ENCODE data around the gene SLC27A5. TPM values are rescaled to one million over a fixed set of nuclear protein-coding genes. Genes with fewer than 3 reads are reported as not detected.

Gene SLC27A5
- total and polyA plus RNA-seq, 2 experiments from 2014 or later = 16.2 to 35.5 TPM

- TF ChIP-seq CTCF (conservative IDR thresholded peaks at IDR 0.05; ENCODE audit: low read depth in 2 of 2) = no peak
These were observed 43.6 kb upstream of the SLC27A5 start (continued) for GRCh38 chr19:58555369-58555885.

DNA sequence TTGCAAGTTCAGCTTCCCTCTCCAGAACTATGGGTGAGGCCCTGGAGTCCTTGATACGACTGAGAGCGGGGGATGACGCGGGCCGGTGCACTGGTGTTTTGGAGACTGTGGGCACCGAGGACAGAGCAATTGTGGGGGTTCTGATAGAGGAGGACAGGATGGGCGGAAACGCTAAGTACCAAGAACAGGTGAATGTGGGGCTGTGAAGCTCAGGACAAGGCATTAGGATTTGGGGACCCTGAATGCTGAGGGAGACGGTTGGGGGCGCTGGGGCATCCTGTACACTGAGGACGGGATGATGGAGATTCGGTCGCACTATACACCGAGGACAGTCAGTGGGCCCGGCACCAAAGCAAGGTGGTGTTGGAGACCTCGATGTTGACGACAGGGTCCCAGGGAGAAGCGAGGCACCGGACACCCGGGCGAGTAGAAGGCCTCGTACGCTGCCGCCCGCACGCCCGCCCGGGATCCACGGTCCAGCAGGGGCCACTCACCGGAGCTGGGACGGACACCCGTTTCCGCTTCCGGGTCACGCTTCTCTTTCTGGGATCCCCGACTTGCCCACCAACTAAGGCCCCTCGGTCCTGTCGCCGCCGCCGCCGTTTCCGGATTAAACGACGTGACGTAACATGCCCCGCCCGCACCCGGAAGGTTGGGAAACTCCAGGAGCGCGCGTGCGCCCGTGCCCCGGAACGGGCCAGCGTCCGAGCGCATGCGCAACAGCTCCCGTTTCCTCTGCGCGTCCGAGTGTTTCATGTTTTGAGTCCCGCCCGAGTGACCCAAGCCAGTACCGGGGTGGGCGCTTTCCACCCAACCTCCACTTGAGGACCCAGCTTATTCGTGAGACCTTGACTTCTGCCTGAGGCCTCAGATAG is 42.9 kb upstream of the SLC27A5 start, which contains the start of gene CHMP2A:
TSS of gene CHMP2A (minus strand) at position 612 of the 875 bp plus-strand sequence. CDS start 893 bp downstream, outside the sequence.
- Histone ChIP-seq H3K9me2 (ENCODE audit: insufficient read depth) (no peaks in the 10 kb centered on the region; the same call in 1 of the 2 replicates), H3K27me3 (ENCODE audit: insufficient read depth) (0 out of 2 replicates have a peak, but pooled peaks cover under 1% of the 10 kb centered on the region), H4K20me1 (replicated peaks; ENCODE audit: insufficient read depth) (peaks cover 1% of the 10 kb centered on the region), H3F3A (replicated peaks; ENCODE audit: low read depth) (peaks cover 69% of the 10 kb centered on the region), H3K36me3 (ENCODE audit: insufficient read depth) (peaks cover 22% of the 10 kb centered on the region), H3K4me2 (peak within 1 kb of the TSS; percentile 98), H2AFZ (no peak within 1 kb of the TSS), H3K4me3 (peak within 1 kb of the TSS; percentile 93), H3K79me2 (replicated peaks; ENCODE audit: insufficient read depth) (peaks cover 20% of the 10 kb centered on the region), H3K27ac (ENCODE audit: low read depth) (peak within 1 kb of the TSS; percentile 97), H3K4me1 (ENCODE audit: insufficient read depth) (peaks cover 17% of the 10 kb centered on the region)
- ATAC-seq = peak; percentile 55
- Mint-ChIP-seq H3K4me3 (peak within 1 kb of the TSS; percentile 95), H3K4me1 (peaks cover 39% of the 10 kb centered on the region), H3K27ac (peak within 1 kb of the TSS; percentile 98), H3K9me3 (peaks cover 8% of the 10 kb centered on the region; the same call in 2 of the 3 replicates), H3K36me3 (ENCODE audit: low read depth) (peaks cover 73% of the 10 kb centered on the region), H3K27me3 (ENCODE audit: insufficient read depth, low read depth, poor library complexity) (peaks cover 45% of the 10 kb centered on the region)
- DNase-seq (ENCODE audit: low spot score) = peak; percentile 99
- TF ChIP-seq CTCF (conservative IDR thresholded peaks at IDR 0.05; ENCODE audit: low read depth in 2 of 2) = peak; percentile 6 to 9; a peak in 1 of 4 replicates
- no peak for TF ChIP-seq EZH2phosphoT487 (IDR thresholded peaks at IDR 0.05; ENCODE audit: unreplicated experiment)
- no peak for TF ChIP-seq ZNF114 (CRISPR knock-in tag; IDR thresholded peaks at IDR 0.05)
- peak; percentile 94 for TF ChIP-seq POLR2AphosphoS5 (IDR thresholded peaks at IDR 0.05; ENCODE audit: low read depth)
- no peak for TF ChIP-seq ZNF331 (CRISPR knock-in tag; IDR thresholded peaks at IDR 0.05; ENCODE audit: low read depth)
- TF ChIP-seq REST (IDR thresholded peaks at IDR 0.05; ENCODE audit: unreplicated experiment) = no peak
- no peak for TF ChIP-seq STAT1 (IDR thresholded peaks at IDR 0.05; ENCODE audit: unreplicated experiment)
- no peak for TF ChIP-seq NANOG (IDR thresholded peaks at IDR 0.05; ENCODE audit: borderline replicate concordance)
- TF ChIP-seq, protein P1, sequence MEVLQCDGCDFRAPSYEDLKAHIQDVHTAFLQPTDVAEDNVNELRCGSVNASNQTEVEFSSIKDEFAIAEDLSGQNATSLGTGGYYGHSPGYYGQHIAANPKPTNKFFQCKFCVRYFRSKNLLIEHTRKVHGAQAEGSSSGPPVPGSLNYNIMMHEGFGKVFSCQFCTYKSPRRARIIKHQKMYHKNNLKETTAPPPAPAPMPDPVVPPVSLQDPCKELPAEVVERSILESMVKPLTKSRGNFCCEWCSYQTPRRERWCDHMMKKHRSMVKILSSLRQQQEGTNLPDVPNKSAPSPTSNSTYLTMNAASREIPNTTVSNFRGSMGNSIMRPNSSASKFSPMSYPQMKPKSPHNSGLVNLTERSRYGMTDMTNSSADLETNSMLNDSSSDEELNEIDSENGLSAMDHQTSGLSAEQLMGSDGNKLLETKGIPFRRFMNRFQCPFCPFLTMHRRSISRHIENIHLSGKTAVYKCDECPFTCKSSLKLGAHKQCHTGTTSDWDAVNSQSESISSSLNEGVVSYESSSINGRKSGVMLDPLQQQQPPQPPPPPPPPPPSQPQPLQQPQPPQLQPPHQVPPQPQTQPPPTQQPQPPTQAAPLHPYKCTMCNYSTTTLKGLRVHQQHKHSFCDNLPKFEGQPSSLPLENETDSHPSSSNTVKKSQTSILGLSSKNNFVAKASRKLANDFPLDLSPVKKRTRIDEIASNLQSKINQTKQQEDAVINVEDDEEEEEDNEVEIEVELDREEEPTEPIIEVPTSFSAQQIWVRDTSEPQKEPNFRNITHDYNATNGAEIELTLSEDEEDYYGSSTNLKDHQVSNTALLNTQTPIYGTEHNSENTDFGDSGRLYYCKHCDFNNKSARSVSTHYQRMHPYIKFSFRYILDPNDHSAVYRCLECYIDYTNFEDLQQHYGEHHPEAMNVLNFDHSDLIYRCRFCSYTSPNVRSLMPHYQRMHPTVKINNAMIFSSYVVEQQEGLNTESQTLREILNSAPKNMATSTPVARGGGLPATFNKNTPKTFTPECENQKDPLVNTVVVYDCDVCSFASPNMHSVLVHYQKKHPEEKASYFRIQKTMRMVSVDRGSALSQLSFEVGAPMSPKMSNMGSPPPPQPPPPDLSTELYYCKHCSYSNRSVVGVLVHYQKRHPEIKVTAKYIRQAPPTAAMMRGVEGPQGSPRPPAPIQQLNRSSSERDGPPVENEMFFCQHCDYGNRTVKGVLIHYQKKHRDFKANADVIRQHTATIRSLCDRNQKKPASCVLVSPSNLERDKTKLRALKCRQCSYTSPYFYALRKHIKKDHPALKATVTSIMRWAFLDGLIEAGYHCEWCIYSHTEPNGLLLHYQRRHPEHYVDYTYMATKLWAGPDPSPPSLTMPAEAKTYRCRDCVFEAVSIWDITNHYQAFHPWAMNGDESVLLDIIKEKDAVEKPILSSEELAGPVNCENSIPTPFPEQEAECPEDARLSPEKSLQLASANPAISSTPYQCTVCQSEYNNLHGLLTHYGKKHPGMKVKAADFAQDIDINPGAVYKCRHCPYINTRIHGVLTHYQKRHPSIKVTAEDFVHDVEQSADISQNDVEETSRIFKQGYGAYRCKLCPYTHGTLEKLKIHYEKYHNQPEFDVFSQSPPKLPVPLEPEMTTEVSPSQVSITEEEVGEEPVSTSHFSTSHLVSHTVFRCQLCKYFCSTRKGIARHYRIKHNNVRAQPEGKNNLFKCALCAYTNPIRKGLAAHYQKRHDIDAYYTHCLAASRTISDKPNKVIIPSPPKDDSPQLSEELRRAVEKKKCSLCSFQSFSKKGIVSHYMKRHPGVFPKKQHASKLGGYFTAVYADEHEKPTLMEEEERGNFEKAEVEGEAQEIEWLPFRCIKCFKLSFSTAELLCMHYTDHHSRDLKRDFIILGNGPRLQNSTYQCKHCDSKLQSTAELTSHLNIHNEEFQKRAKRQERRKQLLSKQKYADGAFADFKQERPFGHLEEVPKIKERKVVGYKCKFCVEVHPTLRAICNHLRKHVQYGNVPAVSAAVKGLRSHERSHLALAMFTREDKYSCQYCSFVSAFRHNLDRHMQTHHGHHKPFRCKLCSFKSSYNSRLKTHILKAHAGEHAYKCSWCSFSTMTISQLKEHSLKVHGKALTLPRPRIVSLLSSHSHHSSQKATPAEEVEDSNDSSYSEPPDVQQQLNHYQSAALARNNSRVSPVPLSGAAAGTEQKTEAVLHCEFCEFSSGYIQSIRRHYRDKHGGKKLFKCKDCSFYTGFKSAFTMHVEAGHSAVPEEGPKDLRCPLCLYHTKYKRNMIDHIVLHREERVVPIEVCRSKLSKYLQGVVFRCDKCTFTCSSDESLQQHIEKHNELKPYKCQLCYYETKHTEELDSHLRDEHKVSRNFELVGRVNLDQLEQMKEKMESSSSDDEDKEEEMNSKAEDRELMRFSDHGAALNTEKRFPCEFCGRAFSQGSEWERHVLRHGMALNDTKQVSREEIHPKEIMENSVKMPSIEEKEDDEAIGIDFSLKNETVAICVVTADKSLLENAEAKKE (CRISPR knock-in tag; IDR thresholded peaks at IDR 0.05) = no peak

All from GM23338 (cell line).